Uterus (tissue), 2 donors: Measurements from ENCODE around the gene COL4A3.

Source experiments
- POLR2A ChIP-seq, 2 donors: fragments of 450-650 bp; IDR thresholded peaks; one replicate each; pipeline ENCODE4 v1.6.1; 2016; ENCODE audit warnings: antibody characterized with exemption in 2 of 2, mild to moderate bottlenecking in 1 of 2, moderate library complexity in 1 of 2
- TF ChIP-seq, protein P1 (sequence below), 4 experiments: fragments of 200-600 bp in 2 of 4; fragments of 450-650 bp in 2 of 4; sonication (generic) in 2 of 4; IDR thresholded peaks; one replicate each; pipeline ENCODE4 v1.5.1; 2016 to 2019; ENCODE audit warnings: antibody characterized with exemption in 4 of 4, mild to moderate bottlenecking in 2 of 4, moderate library complexity in 1 of 4

GRCh38 chr2:227344231-227344630 lies 179.8 kb downstream of the COL4A3 start:
- TF ChIP-seq POLR2A (IDR thresholded peaks at IDR 0.05) = no peak
- TF ChIP-seq, protein P1, sequence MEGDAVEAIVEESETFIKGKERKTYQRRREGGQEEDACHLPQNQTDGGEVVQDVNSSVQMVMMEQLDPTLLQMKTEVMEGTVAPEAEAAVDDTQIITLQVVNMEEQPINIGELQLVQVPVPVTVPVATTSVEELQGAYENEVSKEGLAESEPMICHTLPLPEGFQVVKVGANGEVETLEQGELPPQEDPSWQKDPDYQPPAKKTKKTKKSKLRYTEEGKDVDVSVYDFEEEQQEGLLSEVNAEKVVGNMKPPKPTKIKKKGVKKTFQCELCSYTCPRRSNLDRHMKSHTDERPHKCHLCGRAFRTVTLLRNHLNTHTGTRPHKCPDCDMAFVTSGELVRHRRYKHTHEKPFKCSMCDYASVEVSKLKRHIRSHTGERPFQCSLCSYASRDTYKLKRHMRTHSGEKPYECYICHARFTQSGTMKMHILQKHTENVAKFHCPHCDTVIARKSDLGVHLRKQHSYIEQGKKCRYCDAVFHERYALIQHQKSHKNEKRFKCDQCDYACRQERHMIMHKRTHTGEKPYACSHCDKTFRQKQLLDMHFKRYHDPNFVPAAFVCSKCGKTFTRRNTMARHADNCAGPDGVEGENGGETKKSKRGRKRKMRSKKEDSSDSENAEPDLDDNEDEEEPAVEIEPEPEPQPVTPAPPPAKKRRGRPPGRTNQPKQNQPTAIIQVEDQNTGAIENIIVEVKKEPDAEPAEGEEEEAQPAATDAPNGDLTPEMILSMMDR (IDR thresholded peaks at IDR 0.05) = no peak
